K562 (cell line): ENCODE results near the gene TTC28. TPM values are rescaled to one million over a fixed set of nuclear protein-coding genes. Genes with fewer than 3 reads are reported as not detected.

Experiments used
- CEBPB ChIP-seq: fragments of 450-650 bp; IDR thresholded peaks from 2 replicates; pipeline ENCODE4 v1.6.1; 2016; ENCODE audit warnings: missing genetic modification characterization, missing compliant biosample characterization
- CREB3 ChIP-seq: fragments of 450-650 bp; conservative IDR thresholded peaks from 2 replicates; pipeline ENCODE4 v1.6.1; 2016; ENCODE audit warnings: missing genetic modification characterization, low read depth, mild to moderate bottlenecking, missing compliant biosample characterization, moderate library complexity
- CTCF ChIP-seq, 3 experiments: IDR thresholded peaks in 2 of 3; conservative IDR thresholded peaks in 1 of 3; 2 replicates each; pipeline ENCODE4 v1.5.1; 2011 to 2012; ENCODE audit warnings: low read length in 3 of 3, mild to moderate bottlenecking in 3 of 3, control low read depth in 2 of 3, improper control_type of control experiment in 1 of 3, inconsistent platforms in 1 of 3, low read depth in 1 of 3, mixed read lengths in 1 of 3, moderate library complexity in 1 of 3; ENCODE audit not compliant: insufficient read depth in 2 of 3
- DEAF1 ChIP-seq: fragments of 450-650 bp; formaldehyde crosslinking; IDR thresholded peaks from 2 replicates; pipeline ENCODE4 v1.4.0; 2020; ENCODE audit warnings: mild to moderate bottlenecking, moderate library complexity
- GATA2 ChIP-seq: sonication (generic); formaldehyde crosslinking; IDR thresholded peaks from 2 replicates; pipeline ENCODE4 v1.4.0; 2020; ENCODE audit warnings: mild to moderate bottlenecking, missing genetic modification reagents
- JUNB ChIP-seq: fragments of 450-650 bp; formaldehyde crosslinking; conservative IDR thresholded peaks from 2 replicates; pipeline ENCODE4 v1.4.0; 2020; ENCODE audit warnings: mild to moderate bottlenecking
- LARP7 ChIP-seq: fragments of 450-650 bp; IDR thresholded peaks from 2 replicates; pipeline ENCODE4 v1.6.1; 2016
- NFRKB ChIP-seq: fragments of 450-650 bp; IDR thresholded peaks from 2 replicates; pipeline ENCODE4 v1.6.1; 2016; ENCODE audit warnings: low read depth
- RAD21 ChIP-seq, 2 experiments: fragments of 250-450 bp in 1 of 2; fragments of 450-650 bp in 1 of 2; sonication (Bioruptor Pico) in 1 of 2; formaldehyde crosslinking in 1 of 2; IDR thresholded peaks in 1 of 2; conservative IDR thresholded peaks in 1 of 2; 2 replicates each; pipeline versions ENCODE4 v1.4.0 to v1.8.0; 2020 to 2022; ENCODE audit warnings: mild to moderate bottlenecking in 2 of 2, moderate library complexity in 1 of 2
- RBBP5 ChIP-seq: fragments of 200-600 bp; sonication (generic); IDR thresholded peaks from 2 replicates; pipeline ENCODE4 v1.6.1; 2012; ENCODE audit warnings: borderline replicate concordance, mild to moderate bottlenecking, low read length, control low read depth, inconsistent platforms; ENCODE audit not compliant: insufficient read depth, poor library complexity, severe bottlenecking
- SMARCA5 ChIP-seq: fragments of 450-650 bp; IDR thresholded peaks from 2 replicates; pipeline ENCODE4 v1.6.1; 2016
- SMC3 ChIP-seq: conservative IDR thresholded peaks from 2 replicates; pipeline ENCODE4 v1.6.1; 2011; ENCODE audit warnings: low read depth, low read length, improper control_type of control experiment; ENCODE audit not compliant: insufficient read depth
- STAG1 ChIP-seq: sonication (generic); formaldehyde crosslinking; IDR thresholded peaks from 2 replicates; pipeline ENCODE4 v1.5.0; 2020; ENCODE audit warnings: missing genetic modification reagents, borderline replicate concordance
- TAL1 ChIP-seq: fragments of 450-650 bp; IDR thresholded peaks from 2 replicates; pipeline ENCODE4 v1.6.1; 2016; ENCODE audit warnings: mild to moderate bottlenecking
- TFAP4 ChIP-seq: sonication (generic); formaldehyde crosslinking; IDR thresholded peaks from 2 replicates; pipeline ENCODE4 v1.8.0; 2022; ENCODE audit warnings: missing genetic modification reagents, mild to moderate bottlenecking, moderate library complexity, borderline replicate concordance
- ZBTB34 ChIP-seq: fragments of 250-450 bp; sonication (Bioruptor Pico); IDR thresholded peaks from 2 replicates; pipeline ENCODE4 v1.8.0; 2021; ENCODE audit warnings: mild to moderate bottlenecking, moderate library complexity
- ZC3H8 ChIP-seq: fragments of 450-650 bp; IDR thresholded peaks from 2 replicates; pipeline ENCODE4 v1.6.1; 2017
- ZKSCAN3 ChIP-seq: fragments of 250-450 bp; sonication (Bioruptor Pico); IDR thresholded peaks from 2 replicates; pipeline ENCODE4 v1.4.0; 2020
- ZNF134 ChIP-seq: fragments of 250-450 bp; sonication (Bioruptor Pico); conservative IDR thresholded peaks from 2 replicates; pipeline ENCODE4 v1.4.0; 2020
- ZNF174 ChIP-seq: fragments of 250-450 bp; sonication (Bioruptor Pico); IDR thresholded peaks from 2 replicates; pipeline ENCODE4 v1.4.0; 2020; ENCODE audit warnings: mild to moderate bottlenecking
- ZNF655 ChIP-seq: fragments of 250-450 bp; sonication (Bioruptor Pico); IDR thresholded peaks from 2 replicates; pipeline ENCODE4 v1.5.0; 2021
- polyA plus RNA-seq, 8 experiments: library from polyadenylated mRNA; depleted of rRNA in 4 of 8; stranded (reverse) in 5 of 8; unstranded in 3 of 8; fragments of >200 nt; fragmentation: Nextera tagmentation in 2 of 8; fragmentation: Illumina TruSeq in 1 of 8; extraction: Ambion mirVana in 2 of 8; extraction: Trizol in 1 of 8; gene quantifications; 2 replicates each; pipeline versions ENCODE4 v1.2.1 to v1.2.3, GENCODE V29; 2011 to 2014; ENCODE audit warnings: inconsistent platforms in 1 of 8, missing spikeins in 1 of 8
- total RNA-seq, 7 experiments: library from RNA; depleted of rRNA in 6 of 7; stranded (reverse); fragments of >200 nt in 6 of 7; fragmentation: Illumina TruSeq in 2 of 7; extraction: Trizol in 2 of 7; gene quantifications; 2 replicates each; pipeline versions ENCODE4 v1.2.1 to v1.2.3, GENCODE V29; 2011 to 2021; ENCODE audit warnings: low replicate concordance in 1 of 7

TTC28 gene
- total and polyA plus RNA-seq, 9 of the 15 experiments (the other 6 are each of a cell fraction or from before 2014, with no cell fraction given), result 0.22 to 10.7 (median 3.1) TPM

- TF ChIP-seq CTCF (IDR thresholded peaks at IDR 0.05 in 2 of 3, conservative IDR thresholded peaks at IDR 0.05 in 1 of 3; ENCODE audit: insufficient read depth in 2 of 3, low read depth in 1 of 3, low read length in 3 of 3) (peak; percentile 83 to 89 (median 85)), ZBTB34 (CRISPR knock-in tag) (no peak), RAD21 (CRISPR knock-in tag; conservative IDR thresholded peaks at IDR 0.05 in 1 of 2, IDR thresholded peaks at IDR 0.05 in 1 of 2) (peak; percentile 78 to 86), NFRKB (no peak), TFAP4 (peak; percentile 68; the same call in 1 of the 2 replicates), LARP7 (no peak), DEAF1 (CRISPR knock-in tag) (peak; percentile 54), SMC3 (peak; percentile 83), ZNF655 (CRISPR knock-in tag) (no peak), ZNF174 (CRISPR knock-in tag) (no peak), ZKSCAN3 (CRISPR knock-in tag) (no peak), JUNB (CRISPR knock-in tag) (no peak), ZC3H8 (no peak), ZNF134 (CRISPR knock-in tag) (no peak), SMARCA5 (no peak), STAG1 (peak; percentile 94), RBBP5 (no peak), CEBPB (tag) (no peak), TAL1 (no peak), GATA2 (CRISPR knock-in tag) (no peak), CREB3 (tag) (no peak)
Observed at GRCh38 chr22:28009272-28009827, 670.3 kb downstream of the TTC28 start (continued).
